K562 (cell line): ENCODE data around the gene HTR4. TPM values are rescaled to one million over a fixed set of nuclear protein-coding genes. Genes with fewer than 3 reads are reported as not detected.
A peak's percentile ranks its signal among the peaks of the same experiment; 100 is the strongest.

Experiments used
- CBX8 ChIP-seq: fragments of 200-600 bp; sonication (generic); IDR thresholded peaks from 2 replicates; pipeline ENCODE4 v1.6.1; 2012; ENCODE audit warnings: borderline replicate concordance, mixed run types, low read depth, mild to moderate bottlenecking, moderate library complexity, mixed read lengths, low read length, control low read depth, inconsistent platforms; ENCODE audit not compliant: poor library complexity, severe bottlenecking; ENCODE audit errors: extremely low read depth
- CHD2 ChIP-seq: IDR thresholded peaks from 2 replicates; pipeline ENCODE4 v1.6.1; 2011; ENCODE audit warnings: low read depth, low read length
- CREB1 ChIP-seq, 2 experiments: sonication (generic) in 1 of 2; formaldehyde crosslinking in 1 of 2; IDR thresholded peaks; 2 replicates each; pipeline versions ENCODE4 v1.6.1 to v1.8.0; 2012 to 2022; ENCODE audit warnings: inconsistent platforms in 1 of 2, mild to moderate bottlenecking in 1 of 2, missing genetic modification reagents in 1 of 2, moderate library complexity in 1 of 2
- CREB3L1 ChIP-seq: fragments of 450-650 bp; IDR thresholded peaks from 2 replicates; pipeline ENCODE4 v1.6.1; 2014; ENCODE audit warnings: low read depth, mild to moderate bottlenecking, moderate library complexity, borderline replicate concordance
- FOSL1 ChIP-seq: fragments of 200-800 bp; sonication (Bioruptor generic); conservative IDR thresholded peaks from 2 replicates; pipeline ENCODE4 v1.6.1; 2016; ENCODE audit warnings: missing genetic modification characterization, missing compliant biosample characterization
- HDAC3 ChIP-seq: fragments of 450-650 bp; IDR thresholded peaks from 2 replicates; pipeline ENCODE4 v1.6.1; 2018; ENCODE audit warnings: borderline replicate concordance, mild to moderate bottlenecking, moderate library complexity; ENCODE audit not compliant: partially characterized antibody
- HMGN3 ChIP-seq: IDR thresholded peaks from 2 replicates; pipeline ENCODE4 v1.6.1; 2011; ENCODE audit warnings: borderline replicate concordance, low read depth, mild to moderate bottlenecking, mixed read lengths, low read length; ENCODE audit not compliant: insufficient read length; ENCODE audit errors: extremely low read depth
- KLF1 ChIP-seq: fragments of 450-650 bp; IDR thresholded peaks from 2 replicates; pipeline ENCODE4 v1.6.1; 2016; ENCODE audit warnings: missing genetic modification characterization, missing compliant biosample characterization
- PTRF ChIP-seq: fragments of 450-650 bp; IDR thresholded peaks from 2 replicates; pipeline ENCODE4 v1.6.1; 2016; ENCODE audit warnings: mild to moderate bottlenecking, missing genetic modification characterization, missing compliant biosample characterization
- TCF7L2 ChIP-seq: fragments of 150-350 bp; IDR thresholded peaks from 2 replicates; pipeline ENCODE4 v1.6.1; 2016; ENCODE audit warnings: low read depth, mild to moderate bottlenecking, low read length, moderate library complexity
- TOE1 ChIP-seq, 2 experiments: fragments of 450-650 bp in 1 of 2; sonication (generic) in 1 of 2; formaldehyde crosslinking in 1 of 2; IDR thresholded peaks; 2 replicates each; pipeline versions ENCODE4 v1.7.1 to v1.8.0; 2016 to 2022; ENCODE audit warnings: borderline replicate concordance in 2 of 2, mild to moderate bottlenecking in 2 of 2, antibody characterized with exemption in 1 of 2, inconsistent platforms in 1 of 2, low read depth in 1 of 2, missing genetic modification reagents in 1 of 2, moderate library complexity in 1 of 2
- XRCC4 ChIP-seq: IDR thresholded peaks from one replicate; pipeline ENCODE4 v1.6.1; 2011; ENCODE audit not compliant: insufficient read depth, insufficient read length; ENCODE audit errors: extremely low read depth
- ZNF232 ChIP-seq: sonication (generic); formaldehyde crosslinking; IDR thresholded peaks from 2 replicates; pipeline ENCODE4 v1.8.0; 2022; ENCODE audit warnings: mild to moderate bottlenecking, missing genetic modification reagents
- ZNF239 ChIP-seq: fragments of 250-450 bp; sonication (Bioruptor Pico); IDR thresholded peaks from 2 replicates; pipeline ENCODE4 v1.4.0; 2020; ENCODE audit warnings: mild to moderate bottlenecking
- ZNF311 ChIP-seq: fragments of 250-450 bp; sonication (Bioruptor Pico); IDR thresholded peaks from 2 replicates; pipeline ENCODE4 v1.4.0; 2020; ENCODE audit warnings: mild to moderate bottlenecking, moderate library complexity
- ZNF436 ChIP-seq: fragments of 250-450, 450-650 bp; sonication (Bioruptor Pico); formaldehyde crosslinking; IDR thresholded peaks from 2 replicates; pipeline ENCODE4 v1.7.0; 2020; ENCODE audit warnings: mild to moderate bottlenecking
- ZNF584 ChIP-seq: fragments of 200-800 bp; sonication (Bioruptor generic); IDR thresholded peaks from 2 replicates; pipeline ENCODE4 v1.6.1; 2016; ENCODE audit warnings: low read depth, mild to moderate bottlenecking, missing genetic modification characterization, missing compliant biosample characterization
- ZNF668 ChIP-seq: fragments of 250-450 bp; sonication (Bioruptor Pico); IDR thresholded peaks from 2 replicates; pipeline ENCODE4 v1.8.0; 2022; ENCODE audit warnings: mild to moderate bottlenecking, inconsistent platforms
- ZNF778 ChIP-seq: fragments of 450-650 bp; formaldehyde crosslinking; IDR thresholded peaks from 2 replicates; pipeline ENCODE4 v1.4.0; 2020; ENCODE audit warnings: mild to moderate bottlenecking, moderate library complexity
- polyA plus RNA-seq, 8 experiments: library from polyadenylated mRNA; depleted of rRNA in 4 of 8; stranded (reverse) in 5 of 8; unstranded in 3 of 8; fragments of >200 nt; fragmentation: Nextera tagmentation in 2 of 8; fragmentation: Illumina TruSeq in 1 of 8; extraction: Ambion mirVana in 2 of 8; extraction: Trizol in 1 of 8; gene quantifications; 2 replicates each; pipeline versions ENCODE4 v1.2.1 to v1.2.3, GENCODE V29; 2011 to 2014; ENCODE audit warnings: inconsistent platforms in 1 of 8, missing spikeins in 1 of 8
- total RNA-seq, 7 experiments: library from RNA; depleted of rRNA in 6 of 7; stranded (reverse); fragments of >200 nt in 6 of 7; fragmentation: Illumina TruSeq in 2 of 7; extraction: Trizol in 2 of 7; gene quantifications; 2 replicates each; pipeline versions ENCODE4 v1.2.1 to v1.2.3, GENCODE V29; 2011 to 2021; ENCODE audit warnings: low replicate concordance in 1 of 7
- TF ChIP-seq, protein P1 (sequence below): sonication (generic); formaldehyde crosslinking; IDR thresholded peaks from 2 replicates; pipeline ENCODE4 v1.8.0; 2022; ENCODE audit warnings: mild to moderate bottlenecking, low read depth, missing genetic modification reagents
- TF ChIP-seq, protein P2 (sequence below): fragments of 450-650 bp; formaldehyde crosslinking; IDR thresholded peaks from 2 replicates; pipeline ENCODE4 v1.4.0; 2022; ENCODE audit warnings: mild to moderate bottlenecking, moderate library complexity
- TF ChIP-seq, protein P3 (sequence below): sonication (generic); formaldehyde crosslinking; IDR thresholded peaks from 2 replicates; pipeline ENCODE4 v1.9.0; 2022; ENCODE audit warnings: mild to moderate bottlenecking, missing genetic modification reagents
- TF ChIP-seq, protein P4 (sequence below): fragments of 450-650 bp; IDR thresholded peaks from 2 replicates; pipeline ENCODE4 v1.6.1; 2017; ENCODE audit warnings: mild to moderate bottlenecking, moderate library complexity

HTR4 gene
- total and polyA plus RNA-seq, 9 of the 15 experiments (the other 6 are each of a cell fraction or from before 2014, with no cell fraction given), result 0.13 TPM; not detected in 8

DNA sequence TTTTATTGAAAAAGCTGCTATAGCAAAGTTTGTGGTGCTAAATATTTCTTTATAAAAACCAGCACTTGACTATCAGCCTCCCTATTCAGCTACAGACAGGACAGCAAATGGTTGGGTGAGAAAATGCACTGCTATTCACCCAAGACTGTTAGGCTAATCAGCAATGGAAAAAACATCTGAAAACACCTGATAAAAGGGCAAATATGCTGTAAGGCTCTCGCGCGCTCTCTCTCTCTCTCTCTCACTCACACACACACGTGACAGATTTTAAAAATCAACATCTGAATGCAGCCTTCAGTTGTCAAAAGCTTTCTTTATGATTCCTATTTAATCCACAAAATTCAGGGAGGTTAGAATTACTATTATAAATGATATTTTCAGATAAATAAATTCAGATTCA, 80.2 kb downstream of the HTR4 start (continued):
- TF ChIP-seq KLF1 (tag), result no peak
- no peak; the same call in 1 of the 2 replicates for TF ChIP-seq CREB1 (IDR thresholded peaks at IDR 0.05)
- no peak for TF ChIP-seq CREB1 (CRISPR knock-in tag; IDR thresholded peaks at IDR 0.05)
- TF ChIP-seq, protein P1, sequence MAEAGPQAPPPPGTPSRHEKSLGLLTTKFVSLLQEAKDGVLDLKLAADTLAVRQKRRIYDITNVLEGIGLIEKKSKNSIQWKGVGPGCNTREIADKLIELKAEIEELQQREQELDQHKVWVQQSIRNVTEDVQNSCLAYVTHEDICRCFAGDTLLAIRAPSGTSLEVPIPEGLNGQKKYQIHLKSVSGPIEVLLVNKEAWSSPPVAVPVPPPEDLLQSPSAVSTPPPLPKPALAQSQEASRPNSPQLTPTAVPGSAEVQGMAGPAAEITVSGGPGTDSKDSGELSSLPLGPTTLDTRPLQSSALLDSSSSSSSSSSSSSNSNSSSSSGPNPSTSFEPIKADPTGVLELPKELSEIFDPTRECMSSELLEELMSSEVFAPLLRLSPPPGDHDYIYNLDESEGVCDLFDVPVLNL (CRISPR knock-in tag), result no peak
- TF ChIP-seq ZNF668 (CRISPR knock-in tag), result no peak
- peak; percentile 48 for TF ChIP-seq FOSL1 (tag)
- TF ChIP-seq ZNF311 (CRISPR knock-in tag), result no peak
- TF ChIP-seq ZNF584 (CRISPR knock-in tag), result no peak
- TF ChIP-seq TCF7L2, result no peak
- TF ChIP-seq ZNF436, result no peak
- TF ChIP-seq, protein P2, sequence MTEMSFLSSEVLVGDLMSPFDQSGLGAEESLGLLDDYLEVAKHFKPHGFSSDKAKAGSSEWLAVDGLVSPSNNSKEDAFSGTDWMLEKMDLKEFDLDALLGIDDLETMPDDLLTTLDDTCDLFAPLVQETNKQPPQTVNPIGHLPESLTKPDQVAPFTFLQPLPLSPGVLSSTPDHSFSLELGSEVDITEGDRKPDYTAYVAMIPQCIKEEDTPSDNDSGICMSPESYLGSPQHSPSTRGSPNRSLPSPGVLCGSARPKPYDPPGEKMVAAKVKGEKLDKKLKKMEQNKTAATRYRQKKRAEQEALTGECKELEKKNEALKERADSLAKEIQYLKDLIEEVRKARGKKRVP (CRISPR knock-in tag), result no peak
- TF ChIP-seq, protein P3, sequence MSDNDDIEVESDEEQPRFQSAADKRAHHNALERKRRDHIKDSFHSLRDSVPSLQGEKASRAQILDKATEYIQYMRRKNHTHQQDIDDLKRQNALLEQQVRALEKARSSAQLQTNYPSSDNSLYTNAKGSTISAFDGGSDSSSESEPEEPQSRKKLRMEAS (CRISPR knock-in tag), result no peak
- TF ChIP-seq HMGN3, result no peak
- 0 out of 2 replicates have a peak, but pooled peaks have one; percentile 35 for TF ChIP-seq TOE1 (IDR thresholded peaks at IDR 0.05; ENCODE audit: borderline replicate concordance)
- TF ChIP-seq TOE1 (CRISPR knock-in tag; IDR thresholded peaks at IDR 0.05; ENCODE audit: borderline replicate concordance, low read depth), result no peak
- peak; percentile 59; the same call in 1 of the 2 replicates for TF ChIP-seq CHD2
- no peak for TF ChIP-seq CBX8
- no peak for TF ChIP-seq HDAC3
- TF ChIP-seq, protein P4, sequence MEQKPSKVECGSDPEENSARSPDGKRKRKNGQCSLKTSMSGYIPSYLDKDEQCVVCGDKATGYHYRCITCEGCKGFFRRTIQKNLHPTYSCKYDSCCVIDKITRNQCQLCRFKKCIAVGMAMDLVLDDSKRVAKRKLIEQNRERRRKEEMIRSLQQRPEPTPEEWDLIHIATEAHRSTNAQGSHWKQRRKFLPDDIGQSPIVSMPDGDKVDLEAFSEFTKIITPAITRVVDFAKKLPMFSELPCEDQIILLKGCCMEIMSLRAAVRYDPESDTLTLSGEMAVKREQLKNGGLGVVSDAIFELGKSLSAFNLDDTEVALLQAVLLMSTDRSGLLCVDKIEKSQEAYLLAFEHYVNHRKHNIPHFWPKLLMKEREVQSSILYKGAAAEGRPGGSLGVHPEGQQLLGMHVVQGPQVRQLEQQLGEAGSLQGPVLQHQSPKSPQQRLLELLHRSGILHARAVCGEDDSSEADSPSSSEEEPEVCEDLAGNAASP, result no peak
- no peak for TF ChIP-seq ZNF778 (CRISPR knock-in tag)
- no peak for TF ChIP-seq ZNF239 (CRISPR knock-in tag)
- TF ChIP-seq ZNF232 (CRISPR knock-in tag), result no peak
- TF ChIP-seq PTRF (tag), result no peak
- no peak for TF ChIP-seq CREB3L1
- TF ChIP-seq XRCC4, result no peak
